Non-pigmented ciliary epithelial cell (primary cell): ENCODE data around the gene BRMS1L.

ENCODE experiments used
- DNase-seq: peaks from one replicate; pipeline ENCODE4 v3.0.0-alpha.2; 2010; ENCODE audit warnings: low read depth

Gene BRMS1L

DNA sequence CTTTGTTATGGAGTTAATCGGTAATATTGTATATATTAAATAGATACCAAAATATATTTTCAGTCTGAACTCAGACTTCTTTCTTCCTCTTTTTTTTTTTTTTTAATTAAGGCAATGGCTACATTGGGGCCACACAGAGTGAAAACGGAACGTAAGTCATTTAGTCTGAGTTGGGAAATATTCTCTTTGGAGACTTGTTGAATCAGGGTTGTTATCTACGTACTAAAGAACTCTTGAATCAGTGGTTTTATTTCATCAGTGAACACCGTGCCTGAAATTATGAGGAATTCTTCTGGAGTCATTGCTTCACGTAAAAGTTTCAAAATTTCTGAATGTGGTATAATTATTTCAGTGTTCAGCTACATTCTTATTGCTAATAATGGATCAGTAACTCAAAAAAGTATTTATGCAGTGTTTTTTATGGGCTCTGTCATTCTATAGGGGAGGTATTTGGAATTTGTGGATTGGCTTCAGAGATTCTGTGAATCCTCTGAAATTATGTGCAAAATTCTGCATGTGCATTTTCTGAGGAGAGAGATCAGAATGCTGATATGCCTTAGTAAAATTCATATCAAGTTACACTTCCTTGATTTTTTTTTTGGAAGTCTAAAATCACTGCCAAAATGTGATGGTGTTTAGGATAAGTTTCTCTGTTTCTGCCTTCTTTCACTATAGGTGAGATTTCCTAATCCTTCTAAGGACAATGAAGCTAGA lies 39.6 kb downstream of the BRMS1L start:
- DNase-seq = no peak

- no peak for DNase-seq
These were observed 40.6 kb downstream of the BRMS1L start for GRCh38 chr14:35866595-35867279.

GRCh38 chr14:35867280-35867629 lies 41.1 kb downstream of the BRMS1L start:
- DNase-seq = no peak

GRCh38 chr14:35875296-35875695 lies 49.2 kb downstream of the BRMS1L start:
- DNase-seq = no peak

GRCh38 chr14:35877276-35877675 lies 51.1 kb downstream of the BRMS1L start:
- no peak for DNase-seq

DNA sequence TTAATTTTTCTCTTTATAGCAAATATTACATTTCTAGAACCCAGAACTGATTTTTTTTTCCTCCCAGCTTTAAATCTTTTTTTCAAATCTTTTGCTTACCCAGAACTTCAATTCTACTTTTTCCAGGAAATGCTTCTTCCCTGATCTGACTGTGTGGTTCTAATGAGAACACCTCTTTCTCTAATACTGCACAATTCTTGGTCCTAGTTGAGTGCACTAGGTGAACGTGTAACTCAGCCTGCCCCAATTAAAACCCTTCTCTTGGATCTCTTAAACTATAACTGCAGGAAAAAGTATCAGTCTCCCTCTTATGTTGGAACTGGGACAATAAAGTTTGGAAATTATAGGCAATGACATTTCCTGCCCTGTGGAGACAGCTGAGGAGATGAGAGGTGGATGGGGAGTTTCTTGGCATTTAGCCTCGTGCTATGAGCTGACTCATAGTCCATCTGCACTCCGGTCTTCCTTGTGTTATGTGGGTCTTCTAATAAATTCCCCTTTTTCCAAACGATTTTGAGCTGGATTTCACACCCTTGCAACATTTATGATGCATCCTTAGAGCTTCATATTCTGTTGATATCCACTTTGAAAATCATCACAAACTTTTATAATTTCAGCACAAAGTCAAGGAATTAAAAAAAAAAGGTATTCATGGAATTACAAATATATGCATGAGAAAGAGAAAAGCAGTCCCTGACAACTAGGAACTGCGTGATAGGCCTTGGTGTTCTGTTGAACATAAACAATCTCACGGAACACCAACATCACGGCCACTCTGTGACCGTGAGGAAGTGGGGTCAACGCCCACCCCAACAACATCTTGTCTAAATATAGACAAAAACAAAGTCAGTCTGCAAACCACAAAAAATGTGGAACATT lies 52.4 kb downstream of the BRMS1L start:
- peak; percentile 69 for DNase-seq

DNA sequence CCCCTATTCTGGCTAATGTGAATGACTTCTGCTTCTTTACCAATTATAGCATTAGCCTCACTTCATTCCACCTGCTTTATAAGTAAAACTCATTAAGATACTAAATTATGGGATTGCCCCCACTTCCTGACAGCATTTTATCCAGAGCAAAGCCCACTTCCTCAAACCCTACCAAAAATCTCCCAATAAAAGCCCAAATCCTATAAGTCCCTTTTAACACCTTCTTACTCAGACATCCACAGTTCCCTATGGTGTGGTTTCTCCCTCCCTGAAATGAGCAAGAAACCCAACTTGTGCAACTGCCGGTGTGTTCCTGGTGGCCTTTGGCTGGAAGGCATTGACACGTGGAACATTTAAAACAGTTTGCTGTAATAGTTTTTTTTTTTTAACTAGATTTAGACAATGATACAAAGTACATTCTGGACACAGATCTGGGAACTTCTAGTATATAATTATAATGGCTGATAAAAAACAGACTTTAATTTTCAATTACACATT lies 53.1 kb downstream of the BRMS1L start:
- DNase-seq = no peak

DNA sequence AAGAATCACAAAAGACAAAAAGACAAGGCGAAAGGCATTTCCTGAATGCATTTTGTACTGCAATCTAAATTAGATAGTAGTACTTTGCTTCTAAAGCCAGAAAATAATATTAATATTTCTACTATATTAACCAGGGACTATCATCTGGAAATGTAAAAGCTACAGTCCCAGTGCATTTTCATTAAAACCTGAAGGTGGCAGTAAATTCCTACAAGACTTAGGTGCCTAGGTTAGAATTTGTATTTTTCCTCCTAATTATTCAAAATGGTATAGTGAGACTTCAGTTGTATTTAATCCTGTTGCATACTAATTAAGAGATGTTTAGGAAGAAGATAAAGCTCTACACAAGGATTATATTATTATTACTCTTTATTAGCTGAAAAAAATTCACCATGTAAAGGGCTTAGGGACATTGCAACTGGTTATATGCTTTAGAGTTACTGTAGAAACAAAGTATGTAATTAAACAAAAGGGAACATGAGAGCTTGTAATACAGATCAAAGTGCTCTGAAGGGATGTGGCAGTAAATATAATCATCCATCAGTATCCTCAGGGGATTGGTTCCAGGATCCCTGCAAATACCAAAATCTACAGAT lies 53.6 kb downstream of the BRMS1L start:
- DNase-seq = no peak

DNA sequence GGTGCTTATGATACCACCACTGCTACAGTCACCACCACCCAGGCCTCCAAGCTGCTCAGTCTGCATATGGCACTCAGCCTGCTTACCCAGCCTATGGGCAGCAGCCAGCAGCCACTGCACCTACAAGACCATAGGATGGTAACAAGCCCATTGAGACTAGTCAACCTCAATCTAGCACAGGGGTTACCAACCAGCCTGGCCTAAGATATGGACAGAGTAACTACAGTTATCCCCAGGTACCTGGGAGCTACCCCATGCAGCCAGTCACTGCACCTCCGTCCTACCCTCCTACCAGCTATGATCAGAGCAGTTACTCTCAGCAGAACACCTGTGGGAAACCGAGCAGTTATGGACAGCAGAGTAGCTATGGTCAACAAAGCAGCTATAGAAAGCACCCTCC lies 55.1 kb downstream of the BRMS1L start:
- no peak for DNase-seq

GRCh38 chr14:35883677-35884293 lies 57.6 kb downstream of the BRMS1L start:
- DNase-seq = no peak

DNA sequence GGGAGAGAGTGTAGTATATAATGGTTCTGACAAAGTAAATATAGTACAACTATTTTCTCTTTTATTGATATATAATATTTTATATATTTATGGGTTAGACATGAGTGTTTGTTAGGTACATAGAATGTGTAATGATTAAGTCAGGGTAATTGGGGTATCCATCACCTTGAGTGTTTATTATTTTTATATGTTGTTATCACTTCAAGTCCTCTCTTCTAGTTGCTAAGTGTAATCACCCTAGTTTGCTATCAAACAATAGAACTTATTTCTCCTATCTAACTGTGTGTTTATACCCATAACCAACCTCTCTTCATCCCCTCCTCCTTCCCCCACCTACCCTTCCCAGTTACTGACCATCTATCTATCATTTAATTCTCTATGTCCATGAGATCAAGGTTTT lies 64.2 kb downstream of the BRMS1L start:
- no peak for DNase-seq

DNA sequence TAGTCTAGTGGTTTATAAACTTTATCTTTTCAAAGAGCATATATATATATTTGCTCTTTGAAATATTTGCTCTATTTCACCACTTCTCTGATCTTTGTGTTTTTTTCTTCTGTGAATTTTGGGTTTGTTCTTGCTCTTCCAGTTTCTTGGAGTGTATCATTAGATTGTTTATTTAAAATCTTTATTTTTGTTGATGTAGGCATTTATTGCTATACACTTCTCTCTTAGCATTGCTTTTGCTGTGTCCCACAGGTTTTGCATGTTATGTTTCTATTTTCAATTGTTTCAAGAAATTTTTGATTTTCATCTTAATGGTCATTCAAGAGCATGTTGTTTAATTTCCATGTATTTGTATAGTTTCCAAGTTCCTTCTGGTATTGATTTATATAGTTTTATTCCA lies 69.1 kb downstream of the BRMS1L start:
- DNase-seq = no peak

GRCh38 chr14:35897616-35898111 lies 71.5 kb downstream of the BRMS1L start:
- no peak for DNase-seq

- DNase-seq = no peak
These were observed 72.2 kb downstream of the BRMS1L start for GRCh38 chr14:35898217-35898775.

DNA sequence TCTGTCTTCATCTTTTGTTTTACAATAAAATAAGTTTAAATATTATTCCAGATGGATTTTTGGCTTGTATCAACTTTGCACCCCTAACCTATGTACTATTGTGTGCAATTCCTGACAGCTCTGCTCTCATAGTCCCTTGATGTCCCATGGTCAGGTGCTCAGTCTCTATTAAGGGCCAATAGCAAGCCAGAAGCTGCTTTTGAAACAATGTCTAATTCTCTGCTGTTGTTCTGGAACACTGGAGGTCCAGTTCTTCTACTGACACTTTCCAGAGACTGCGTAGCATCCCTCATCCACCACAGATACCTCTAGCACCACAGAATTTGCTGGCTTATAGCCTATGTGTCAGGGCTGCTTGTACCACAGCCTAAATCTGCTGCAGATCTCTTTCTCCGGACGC lies 74.6 kb downstream of the BRMS1L start:
- DNase-seq = no peak

DNA sequence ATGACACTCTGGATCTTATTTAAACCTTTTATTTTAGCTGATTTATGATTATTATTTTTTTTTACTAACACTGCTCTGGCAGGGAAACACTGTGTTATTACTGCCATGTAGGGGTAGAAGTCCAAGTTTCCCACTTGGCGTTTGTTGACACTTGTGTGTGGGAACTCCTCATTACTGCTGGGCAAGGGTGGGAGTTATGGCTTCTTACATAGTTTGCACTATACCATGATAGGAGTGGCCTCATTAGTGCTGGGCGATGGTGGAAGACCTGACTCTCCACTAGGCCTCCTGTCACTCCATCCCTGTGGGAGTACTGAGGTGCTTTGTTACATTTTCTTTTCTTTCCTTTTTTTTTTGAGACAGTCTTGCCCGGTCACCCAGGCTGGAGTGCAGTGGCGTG lies 83.5 kb downstream of the BRMS1L start:
- no peak for DNase-seq

GRCh38 chr14:35910191-35910590 lies 84.1 kb downstream of the BRMS1L start:
- DNase-seq = no peak

DNA sequence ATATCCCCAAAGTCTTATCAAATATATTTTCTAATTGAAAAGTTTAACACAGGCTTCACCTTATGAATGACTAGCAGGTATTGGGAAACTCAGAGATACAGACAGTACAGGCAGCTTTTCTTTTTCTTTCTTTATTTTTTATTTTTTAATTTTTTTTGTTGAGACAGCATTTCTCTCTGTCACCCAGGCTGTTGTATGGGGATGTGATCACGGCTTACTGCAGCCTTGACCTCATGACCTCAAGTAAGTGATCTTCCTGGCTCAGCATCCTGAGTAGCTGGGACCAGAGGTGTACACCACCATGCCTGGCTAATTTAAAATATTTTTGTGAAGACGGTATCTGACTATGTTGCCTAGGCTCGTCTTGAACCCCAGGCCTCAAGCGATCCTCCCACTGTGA lies 85.0 kb downstream of the BRMS1L start:
- no peak for DNase-seq

DNA sequence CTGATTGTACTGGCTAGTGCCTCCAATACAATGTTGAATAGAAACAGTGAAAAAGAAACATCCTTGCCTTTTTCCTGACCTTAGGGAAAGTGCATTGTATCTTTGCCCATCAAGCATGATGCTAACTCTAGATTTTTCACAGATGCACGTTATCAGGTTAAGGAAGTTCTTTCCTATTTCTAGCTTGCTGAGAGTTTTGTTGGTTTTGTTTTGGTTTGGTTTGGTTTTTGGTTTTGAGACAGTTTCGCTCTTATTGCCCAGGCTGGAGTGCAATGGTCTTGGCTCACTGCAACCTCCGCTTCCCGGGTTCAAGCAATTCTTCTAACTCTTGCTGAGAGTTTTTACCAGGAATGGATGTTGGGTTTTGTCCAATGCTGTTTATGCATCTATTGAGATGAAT lies 89.0 kb downstream of the BRMS1L start:
- no peak for DNase-seq

DNA sequence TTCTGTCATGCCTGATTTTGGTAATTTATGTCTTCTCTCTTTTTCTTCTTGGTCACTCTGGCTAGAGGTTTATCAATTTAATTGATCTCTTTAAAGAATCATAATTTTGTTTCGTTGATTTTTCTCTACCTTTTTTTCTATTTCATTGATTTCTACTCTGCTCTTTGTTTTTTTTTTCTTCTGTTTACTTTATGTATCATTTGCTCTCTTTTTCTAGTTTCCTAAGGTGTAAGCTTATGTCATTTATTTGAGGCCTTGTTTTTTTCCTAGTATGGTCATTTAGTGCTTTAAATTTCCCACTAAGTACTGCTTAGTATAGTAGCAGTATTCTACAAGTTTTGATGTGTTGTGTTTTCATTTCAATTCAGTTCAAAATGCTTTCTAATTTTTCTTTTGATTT lies 89.6 kb downstream of the BRMS1L start:
- DNase-seq = no peak
